Stimulated activated CD4-positive, alpha-beta T cell treated with anti-CD3 and anti-CD28 coated beads, TNF-alpha, amount 100 ng/mL, for 24 hours (primary cell): Measurements from ENCODE around the gene MYLK.
A peak's percentile ranks its signal among the peaks of the same experiment; 100 is the strongest.

ENCODE experiments used
- DNase-seq, 3 experiments: peaks; one replicate each; pipeline ENCODE4 v3.0.0-alpha.2; 2020; ENCODE audit warnings: low read depth in 3 of 3

MYLK gene

GRCh38 chr3:123648696-123649405 is 235.3 kb downstream of the MYLK start:
- DNase-seq, result no peak

GRCh38 chr3:123644358-123644757 is 239.8 kb downstream of the MYLK start:
- no peak for DNase-seq

GRCh38 chr3:123642957-123643330 is 241.2 kb downstream of the MYLK start:
- no peak for DNase-seq

- peak in 2 of 3 experiments; percentile 9 to 53 for DNase-seq
Measured at GRCh38 chr3:123642182-123642956, 241.8 kb downstream of the MYLK start.

- DNase-seq, result no peak
Measured at GRCh38 chr3:123641505-123641904, 242.6 kb downstream of the MYLK start.

GRCh38 chr3:123640740-123641462 is 243.2 kb downstream of the MYLK start:
- no peak for DNase-seq

GRCh38 chr3:123640311-123640710 is 243.8 kb downstream of the MYLK start:
- no peak for DNase-seq

- no peak for DNase-seq
Measured at GRCh38 chr3:123638936-123639689, 245.0 kb downstream of the MYLK start.

GRCh38 chr3:123637841-123638240 is 246.3 kb downstream of the MYLK start:
- no peak for DNase-seq

- DNase-seq, result no peak
Measured at GRCh38 chr3:123637131-123637530, 247.0 kb downstream of the MYLK start.

GRCh38 chr3:123636431-123636841 is 247.7 kb downstream of the MYLK start:
- no peak for DNase-seq

GRCh38 chr3:123635717-123636116 is 248.4 kb downstream of the MYLK start:
- no peak for DNase-seq

- no peak for DNase-seq
Measured at GRCh38 chr3:123635217-123635616, 248.9 kb downstream of the MYLK start.

GRCh38 chr3:123634149-123635051 is 249.7 kb downstream of the MYLK start:
- DNase-seq, result no peak

GRCh38 chr3:123633530-123633929 is 250.6 kb downstream of the MYLK start:
- DNase-seq, result no peak

GRCh38 chr3:123632161-123632655 is 251.9 kb downstream of the MYLK start:
- no peak for DNase-seq

- no peak for DNase-seq
Measured at GRCh38 chr3:123629747-123630047, 254.4 kb downstream of the MYLK start.

GRCh38 chr3:123628996-123629746 is 255.0 kb downstream of the MYLK start:
- no peak for DNase-seq

GRCh38 chr3:123627673-123628670 is 256.2 kb downstream of the MYLK start:
- no peak for DNase-seq
